SK-N-SH (cell line): ENCODE data around the gene JOSD2. TPM values are rescaled to one million over a fixed set of nuclear protein-coding genes. Genes with fewer than 3 reads are reported as not detected.
A peak's percentile ranks its signal among the peaks of the same experiment; 100 is the strongest.

ENCODE experiments used
- CTCF ChIA-PET: fragments of 300-600, 350-600 bp; formaldehyde crosslinking; extraction: SDS; loops from one replicate; lab custom pipeline; 2021; lab: Yijun Ruan, JAX
- POLR2A ChIA-PET: fragments of 350-600 bp; sonication (Branson Sonifier 250); formaldehyde crosslinking; extraction: SDS; loops from one replicate; lab custom pipeline; 2020; ENCODE audit warnings: antibody characterized with exemption, inconsistent platforms; lab: Yijun Ruan, JAX
- DNase-seq: peaks from one replicate; pipeline ENCODE4 v3.0.0; 2012
- H2AFZ ChIP-seq: fragments of 200-600 bp; sonication (generic); 2 replicates; pipeline ENCODE4 v1.8.1; 2016; ENCODE audit warnings: antibody characterized with exemption, mild to moderate bottlenecking, low read depth
- H3F3A ChIP-seq: fragments of 200-600 bp; sonication (generic); replicated peaks from 2 replicates; pipeline ENCODE3; 2016; ENCODE audit warnings: antibody characterized with exemption, mild to moderate bottlenecking; ENCODE audit not compliant: insufficient read depth
- H3K27ac ChIP-seq, 2 experiments: fragments of 200-500 bp in 1 of 2; fragments of 200-600 bp in 1 of 2; sonication (Bioruptor generic) in 1 of 2; sonication (generic), shearing (Covaris generic) in 1 of 2; 2 replicates each; pipeline versions ENCODE4 v1.5.1 to v1.6.1; 2014 to 2016; ENCODE audit warnings: low read depth in 2 of 2, inconsistent platforms in 1 of 2, low read length in 1 of 2, mild to moderate bottlenecking in 1 of 2, mixed read lengths in 1 of 2
- H3K27me3 ChIP-seq: fragments of 200-600 bp; sonication (generic), shearing (Covaris generic); 2 replicates; pipeline ENCODE4 v1.6.1; 2016; ENCODE audit warnings: mixed run types; ENCODE audit not compliant: insufficient read depth
- H3K36me3 ChIP-seq, 2 experiments: fragments of 200-500 bp in 1 of 2; fragments of 200-600 bp in 1 of 2; sonication (Bioruptor generic) in 1 of 2; sonication (generic) in 1 of 2; replicated peaks in 1 of 2; 2 replicates each; pipeline versions ENCODE3 to v1.5.1; 2014 to 2016; ENCODE audit warnings: low read length in 1 of 2, mild to moderate bottlenecking in 1 of 2; ENCODE audit not compliant: insufficient read depth in 2 of 2, control insufficient read depth in 1 of 2
- H3K4me1 ChIP-seq, 2 experiments: fragments of 200-500 bp in 1 of 2; fragments of 200-600 bp in 1 of 2; sonication (Bioruptor generic) in 1 of 2; sonication (generic), shearing (Covaris generic) in 1 of 2; 2 replicates each; pipeline versions ENCODE4 v1.5.1 to v1.6.1; 2014 to 2016; ENCODE audit warnings: low read depth in 1 of 2, low read length in 1 of 2, mixed run types in 1 of 2; ENCODE audit not compliant: insufficient read depth in 2 of 2, control insufficient read depth in 1 of 2
- H3K4me2 ChIP-seq: fragments of 200-600 bp; sonication (generic), shearing (Covaris generic); 2 replicates; pipeline ENCODE4 v1.6.1; 2017; ENCODE audit warnings: mixed run types
- H3K4me3 ChIP-seq, 2 experiments: fragments of 200-500 bp in 1 of 2; fragments of 200-600 bp in 1 of 2; sonication (Bioruptor generic) in 1 of 2; sonication (generic), shearing (Covaris generic) in 1 of 2; 2 replicates each; pipeline versions ENCODE4 v1.5.1 to v1.8.1; 2014 to 2016; ENCODE audit warnings: low read depth in 2 of 2, inconsistent platforms in 1 of 2, low read length in 1 of 2, mild to moderate bottlenecking in 1 of 2, mixed read lengths in 1 of 2, moderate library complexity in 1 of 2
- H3K79me2 ChIP-seq: fragments of 200-600 bp; sonication (generic); 2 replicates; pipeline ENCODE4 v1.8.1; 2017; ENCODE audit warnings: mild to moderate bottlenecking; ENCODE audit not compliant: insufficient read depth
- H3K9ac ChIP-seq: fragments of 200-600 bp; sonication (generic); 2 replicates; pipeline ENCODE4 v1.6.1; 2017; ENCODE audit warnings: mixed run types
- H3K9me2 ChIP-seq: fragments of 200-600 bp; sonication (generic); 2 replicates; pipeline ENCODE4 v1.6.1; 2017; ENCODE audit warnings: mixed run types
- H3K9me3 ChIP-seq: fragments of 200-600 bp; sonication (generic); 2 replicates; pipeline ENCODE4 v1.6.1; 2017; ENCODE audit warnings: mixed run types, mild to moderate bottlenecking, moderate library complexity
- H4K20me1 ChIP-seq: fragments of 200-600 bp; sonication (generic); 2 replicates; pipeline ENCODE4 v1.6.1; 2017; ENCODE audit warnings: mild to moderate bottlenecking, mixed run types; ENCODE audit not compliant: insufficient read depth
- FOSL2 ChIP-seq: IDR thresholded peaks from 2 replicates; pipeline ENCODE4 v1.4.0; 2012; ENCODE audit warnings: low read depth, mild to moderate bottlenecking, moderate library complexity, borderline replicate concordance
- GATA2 ChIP-seq: sonication (generic); formaldehyde crosslinking; IDR thresholded peaks from 2 replicates; pipeline ENCODE4 v1.5.0; 2020; ENCODE audit warnings: mild to moderate bottlenecking, missing genetic modification reagents
- JUND ChIP-seq: IDR thresholded peaks from 2 replicates; pipeline ENCODE4 v1.4.0; 2012
- MXI1 ChIP-seq: IDR thresholded peaks from 2 replicates; pipeline ENCODE4 v1.6.1; 2012; ENCODE audit warnings: mild to moderate bottlenecking, low read depth, low read length, improper control_type of control experiment
- RFX5 ChIP-seq: IDR thresholded peaks from 2 replicates; pipeline ENCODE4 v1.6.1; 2012; ENCODE audit warnings: mild to moderate bottlenecking, improper control_type of control experiment, low read length
- SIN3A ChIP-seq: IDR thresholded peaks from 2 replicates; pipeline ENCODE4 v1.6.1; 2012; ENCODE audit warnings: low read depth, mild to moderate bottlenecking, low read length, moderate library complexity, borderline replicate concordance
- TEAD4 ChIP-seq: IDR thresholded peaks from 2 replicates; pipeline ENCODE4 v1.4.0; 2012; ENCODE audit warnings: mild to moderate bottlenecking, borderline replicate concordance; ENCODE audit not compliant: insufficient read depth
- USF2 ChIP-seq: fragments of 150-350 bp; IDR thresholded peaks from 2 replicates; pipeline ENCODE4 v1.6.1; 2017; ENCODE audit warnings: antibody characterized with exemption, low read length, low read depth, borderline replicate concordance
- WGBS: methylation state at CpG from one replicate; pipeline ENCODE4 v1.1.6; 2017; ENCODE audit warnings: low lambda C conversion rate; 5-methylcytosine and 5-hydroxymethylcytosine counted together
- polyA plus RNA-seq, 3 experiments: library from polyadenylated mRNA; depleted of rRNA; stranded (reverse); fragments of >200 nt; gene quantifications; 2 replicates each; pipeline ENCODE4 v1.2.3, GENCODE V29; 2012
- TF ChIP-seq, protein P1 (sequence below): IDR thresholded peaks from 2 replicates; pipeline ENCODE4 v1.4.0; 2012; ENCODE audit warnings: low read depth, borderline replicate concordance

The JOSD2 gene
- polyA plus RNA-seq, 1 of the 3 experiments (the other 2 are of a cell fraction): 81.2 TPM

GRCh38 chr19:50536662-50537305 is 25.8 kb upstream of the JOSD2 start:
- WGBS: 88% methylated on average over 16 of the region's 16 CpGs
- TF ChIP-seq JUND (no peak), MXI1 (no peak), FOSL2 (no peak), RFX5 (no peak), TEAD4 (no peak), SIN3A (no peak), GATA2 (CRISPR knock-in tag) (no peak)
- TF ChIP-seq, protein P1, sequence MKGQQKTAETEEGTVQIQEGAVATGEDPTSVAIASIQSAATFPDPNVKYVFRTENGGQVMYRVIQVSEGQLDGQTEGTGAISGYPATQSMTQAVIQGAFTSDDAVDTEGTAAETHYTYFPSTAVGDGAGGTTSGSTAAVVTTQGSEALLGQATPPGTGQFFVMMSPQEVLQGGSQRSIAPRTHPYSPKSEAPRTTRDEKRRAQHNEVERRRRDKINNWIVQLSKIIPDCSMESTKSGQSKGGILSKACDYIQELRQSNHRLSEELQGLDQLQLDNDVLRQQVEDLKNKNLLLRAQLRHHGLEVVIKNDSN: no peak
- Histone ChIP-seq H3K79me2 (no peaks in the 10 kb centered on the region), H3K9ac (no peak overlapping the region), H3K4me1 (peaks cover 0 to 3% of the 10 kb centered on the region in 2 experiments; a peak in 1 of 4 replicates), H3K9me3 (no peaks in the 10 kb centered on the region; the same call in 1 of the 2 replicates), H3K27ac (no peak overlapping the region), H3K36me3 (peaks cover 0 to 13% of the 10 kb centered on the region in 2 experiments), H3F3A (no peaks in the 10 kb centered on the region), H3K4me3 (no peak overlapping the region), H3K4me2 (no peak overlapping the region), H2AFZ (no peak overlapping the region), H4K20me1 (no peaks in the 10 kb centered on the region), H3K27me3 (no peaks in the 10 kb centered on the region), H3K9me2 (no peaks in the 10 kb centered on the region)
- DNase-seq: no peak
- CTCF ChIA-PET: interaction anchor here (0.6 to 10.5 kb wide), 24 partner anchors 8 to 247 kb away, joined by 3 to 170 read pairs (median 7); partner anchors contain the start of gene JOSD2
- POLR2A ChIA-PET: no interaction called here

DNA sequence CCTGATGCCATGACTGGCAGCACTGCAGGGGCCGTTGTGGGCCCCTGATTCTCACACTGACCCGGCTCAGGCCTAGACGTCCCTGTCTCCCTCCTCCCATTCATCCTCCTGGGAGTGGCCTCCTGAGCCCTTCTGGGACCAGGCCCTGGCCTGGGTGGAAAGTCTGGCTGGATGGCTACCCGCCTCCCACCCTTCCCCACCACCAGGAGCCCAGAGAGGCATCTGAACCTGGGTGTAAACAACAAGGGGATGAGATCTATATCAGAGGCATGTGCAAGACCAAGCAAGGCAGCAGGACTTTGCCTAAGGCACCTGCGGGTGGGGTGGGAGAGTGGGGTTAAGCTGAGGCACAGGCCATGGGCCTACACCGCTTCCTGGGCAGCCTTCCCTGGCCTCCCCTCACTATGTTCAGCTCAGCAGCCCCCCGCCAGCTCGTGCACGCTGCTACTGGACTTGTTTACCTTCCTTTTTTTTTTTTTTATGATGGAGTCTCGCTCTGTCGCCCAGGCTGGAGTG is 24.7 kb upstream of the JOSD2 start:
- no peak overlapping the region; a peak in 1 of 4 replicates for H3K27ac ChIP-seq
- no peaks in the 10 kb centered on the region for H3F3A ChIP-seq
- H4K20me1 ChIP-seq: no peaks in the 10 kb centered on the region
- POLR2A ChIA-PET: no interaction called here
- peaks cover 0 to 3% of the 10 kb centered on the region in 2 experiments; a peak in 1 of 4 replicates for H3K4me1 ChIP-seq
- TF ChIP-seq USF2: no peak
- TF ChIP-seq GATA2 (CRISPR knock-in tag): peak; percentile 45
- TF ChIP-seq RFX5: no peak
- no peaks in the 10 kb centered on the region for H3K79me2 ChIP-seq
- no peak overlapping the region for H3K4me3 ChIP-seq
- no peaks in the 10 kb centered on the region for H3K9me2 ChIP-seq
- no peak overlapping the region for H2AFZ ChIP-seq
- no peaks in the 10 kb centered on the region for H3K27me3 ChIP-seq
- no peak overlapping the region for H3K9ac ChIP-seq
- peaks cover 0 to 13% of the 10 kb centered on the region in 2 experiments for H3K36me3 ChIP-seq
- no peaks in the 10 kb centered on the region; the same call in 1 of the 2 replicates for H3K9me3 ChIP-seq
- CTCF ChIA-PET: interaction anchor here (0.8 to 10.5 kb wide), 9 partner anchors 10 to 248 kb away, joined by 3 to 170 read pairs (median 4); no protein-coding TSS in a partner anchor
- no peak overlapping the region for H3K4me2 ChIP-seq
- no peak for DNase-seq
- WGBS: 78% methylated on average over 10 of the region's 11 CpGs
